Hepatocyte (in vitro differentiated cells): ENCODE measurements around the gene SNED1. TPM values are rescaled to one million over a fixed set of nuclear protein-coding genes. Genes with fewer than 3 reads are reported as not detected.
A peak's percentile ranks its signal among the peaks of the same experiment; 100 is the strongest.

Source experiments
- DNase-seq: peaks from one replicate; pipeline ENCODE4 v3.0.0-alpha.2; 2016; ENCODE audit warnings: low spot score
- H2AFZ ChIP-seq: fragments of 200-600 bp; sonication (generic); 2 replicates; pipeline ENCODE4 v1.6.0; 2016; ENCODE audit warnings: antibody characterized with exemption, mild to moderate bottlenecking
- H3K27ac ChIP-seq: fragments of 200-600 bp; sonication (generic); 2 replicates; pipeline ENCODE4 v1.5.1; 2016; ENCODE audit warnings: mild to moderate bottlenecking
- H3K27me3 ChIP-seq: fragments of 200-600 bp; sonication (generic); 2 replicates; pipeline ENCODE4 v1.6.1; 2016
- H3K36me3 ChIP-seq: fragments of 200-600 bp; sonication (generic); replicated peaks from 2 replicates; pipeline ENCODE4 v1.5.1; 2016; ENCODE audit warnings: low read depth; ENCODE audit not compliant: insufficient read depth
- H3K4me1 ChIP-seq: fragments of 200-600 bp; sonication (generic); 2 replicates; pipeline ENCODE4 v1.5.1; 2016; ENCODE audit warnings: mild to moderate bottlenecking, moderate library complexity; ENCODE audit not compliant: insufficient read depth
- H3K4me2 ChIP-seq: fragments of 200-600 bp; sonication (generic); 2 replicates; pipeline ENCODE4 v1.6.0; 2016
- H3K4me3 ChIP-seq: fragments of 200-600 bp; sonication (generic); 2 replicates; pipeline ENCODE4 v1.5.1; 2016; ENCODE audit warnings: mild to moderate bottlenecking
- H3K79me2 ChIP-seq: fragments of 200-600 bp; sonication (generic); 2 replicates; pipeline ENCODE4 v1.6.0; 2017; ENCODE audit warnings: mild to moderate bottlenecking
- H3K9me2 ChIP-seq: fragments of 200-600 bp; sonication (generic); replicated peaks from 2 replicates; pipeline ENCODE4 v1.6.0; 2017; ENCODE audit warnings: mild to moderate bottlenecking; ENCODE audit not compliant: insufficient read depth
- H3K9me3 ChIP-seq: fragments of 200-600 bp; sonication (generic); 2 replicates; pipeline ENCODE4 v1.5.1; 2016; ENCODE audit warnings: low read depth, mild to moderate bottlenecking
- H4K20me1 ChIP-seq: fragments of 200-600 bp; sonication (generic); 2 replicates; pipeline ENCODE4 v1.6.0; 2016; ENCODE audit warnings: mild to moderate bottlenecking; ENCODE audit not compliant: insufficient read depth, poor library complexity, severe bottlenecking
- CTCF ChIP-seq: fragments of 200-600 bp; sonication (generic); IDR thresholded peaks from 2 replicates; pipeline ENCODE4 v1.5.1; 2016; ENCODE audit warnings: antibody characterized with exemption, mild to moderate bottlenecking; ENCODE audit not compliant: poor library complexity
- EZH2 ChIP-seq: fragments of 200-600 bp; sonication (generic); IDR thresholded peaks from 2 replicates; pipeline ENCODE4 v1.6.1; 2016; ENCODE audit warnings: antibody characterized with exemption, mild to moderate bottlenecking, borderline replicate concordance
- EZH2phosphoT487 ChIP-seq: fragments of 200-600 bp; sonication (generic); IDR thresholded peaks from one replicate; pipeline ENCODE4 v1.6.1; 2018; ENCODE audit warnings: antibody characterized with exemption, mild to moderate bottlenecking, low read depth, moderate library complexity; ENCODE audit not compliant: unreplicated experiment, severe bottlenecking
- WGBS: methylation state at CpG from one replicate; pipeline ENCODE4 v1.1.6; 2016; ENCODE audit warnings: low lambda C conversion rate; ENCODE audit errors: missing lambda C conversion rate; 5-methylcytosine and 5-hydroxymethylcytosine counted together
- polyA plus RNA-seq: library from polyadenylated mRNA; unstranded; fragments of >200 nt; fragmentation: Nextera tagmentation; extraction: Ambion mirVana; gene quantifications from 2 replicates; pipeline ENCODE4 v1.2.1, GENCODE V29; 2016
- total RNA-seq: library from RNA; depleted of rRNA; stranded (reverse); fragments of >200 nt; gene quantifications from 2 replicates; pipeline ENCODE4 v1.2.3, GENCODE V29; 2014

SNED1 gene
- total and polyA plus RNA-seq, 2 experiments from 2014 or later = 4.6 to 6.5 TPM

- Histone ChIP-seq H4K20me1 (no peaks in the 10 kb centered on the region), H3K4me1 (peaks cover 14% of the 10 kb centered on the region), H3K27ac (no peak overlapping the region), H3K4me2 (no peak overlapping the region), H3K79me2 (no peaks in the 10 kb centered on the region), H3K9me3 (no peaks in the 10 kb centered on the region), H3K9me2 (no peaks in the 10 kb centered on the region), H3K4me3 (no peak overlapping the region), H2AFZ (no peak overlapping the region), H3K36me3 (no peaks in the 10 kb centered on the region), H3K27me3 (peaks cover 7% of the 10 kb centered on the region)
- no peak for TF ChIP-seq CTCF
- no peak for TF ChIP-seq EZH2
- no peak for TF ChIP-seq EZH2phosphoT487
- no peak for DNase-seq
- WGBS = 78% methylated on average over 18 of the region's 18 CpGs
Measured at GRCh38 chr2:240983996-240984498, 14.4 kb upstream of the SNED1 start.

GRCh38 chr2:240985881-240986786, 12.3 kb upstream of the SNED1 start:
- Histone ChIP-seq H3K9me2 (no peaks in the 10 kb centered on the region), H2AFZ (no peak overlapping the region), H3K4me1 (peaks cover 14% of the 10 kb centered on the region), H3K36me3 (no peaks in the 10 kb centered on the region), H3K79me2 (no peaks in the 10 kb centered on the region), H3K4me3 (no peak overlapping the region), H3K4me2 (no peak overlapping the region), H3K27ac (no peak overlapping the region), H3K27me3 (peaks cover 7% of the 10 kb centered on the region), H3K9me3 (no peaks in the 10 kb centered on the region), H4K20me1 (no peaks in the 10 kb centered on the region)
- WGBS = 85% methylated on average over 20 of the region's 20 CpGs
- DNase-seq = no peak
- no peak for TF ChIP-seq EZH2
- no peak for TF ChIP-seq CTCF
- no peak for TF ChIP-seq EZH2phosphoT487

- Histone ChIP-seq H4K20me1 (no peaks in the 10 kb centered on the region), H3K27ac (no peak overlapping the region), H3K4me3 (no peak overlapping the region), H3K9me3 (no peaks in the 10 kb centered on the region), H3K4me2 (peak overlapping the region; percentile 59), H3K4me1 (peaks cover 14% of the 10 kb centered on the region), H2AFZ (no peak overlapping the region), H3K36me3 (no peaks in the 10 kb centered on the region), H3K79me2 (no peaks in the 10 kb centered on the region), H3K9me2 (no peaks in the 10 kb centered on the region), H3K27me3 (peaks cover 7% of the 10 kb centered on the region)
- peak; percentile 68 for DNase-seq
- TF ChIP-seq CTCF (no peak), EZH2 (no peak), EZH2phosphoT487 (no peak)
- 46% methylated on average over 11 of the region's 11 CpGs for WGBS
Measured at GRCh38 chr2:240986787-240987411, 11.5 kb upstream of the SNED1 start.
